OCI-LY7 (cell line): ENCODE measurements around the gene FN3K. TPM values are rescaled to one million over a fixed set of nuclear protein-coding genes. Genes with fewer than 3 reads are reported as not detected.

Source experiments
- Bru-seq: library from RNA; stranded (reverse); fragments of 400-500 nt; gene quantifications from one replicate; lab custom pipeline; 2021; lab: Mats Ljungman, UMichigan
- BruChase-seq, 2 experiments: library from RNA; stranded (reverse); fragments of 400-500 nt; gene quantifications; one replicate each; lab custom pipeline; 2021; lab: Mats Ljungman, UMichigan
- BruUV-seq: library from RNA; stranded (reverse); fragments of 400-500 nt; replicated peaks from 2 replicates; lab custom pipeline; 2021; lab: Mats Ljungman, UMichigan
- CTCF ChIA-PET: fragments of 300-600 bp; sonication (Branson Sonifier 250); formaldehyde crosslinking; loops from one replicate; lab custom pipeline; 2022; ENCODE audit warnings: antibody characterized with exemption; ENCODE audit not compliant: unreplicated experiment; lab: Charles Lee
- POLR2A ChIA-PET: fragments of 300-600 bp; sonication (Branson Sonifier 250); formaldehyde crosslinking; loops from one replicate; lab custom pipeline; 2022; ENCODE audit warnings: antibody characterized with exemption; lab: Charles Lee
- DNase-seq: peaks from one replicate; pipeline ENCODE4 v3.0.0-alpha.2; 2015; ENCODE audit warnings: low spot score
- H2AFZ ChIP-seq: fragments of 200-600 bp; sonication (generic), shearing (Covaris generic); 2 replicates; pipeline ENCODE4 v1.6.1; 2014; ENCODE audit warnings: mild to moderate bottlenecking, antibody characterized with exemption, low read length, moderate library complexity
- H3K27ac ChIP-seq: fragments of 200-600 bp; sonication (generic); 2 replicates; pipeline ENCODE4 v1.5.1; 2014; ENCODE audit warnings: mixed run types, low read depth, mild to moderate bottlenecking, moderate library complexity, low read length, inconsistent platforms; ENCODE audit not compliant: poor library complexity, severe bottlenecking
- H3K36me3 ChIP-seq: fragments of 200-600 bp; sonication (generic); 2 replicates; pipeline ENCODE4 v1.6.1; 2014; ENCODE audit warnings: mild to moderate bottlenecking, antibody characterized with exemption, low read length, moderate library complexity, mixed read lengths; ENCODE audit not compliant: insufficient read depth
- H3K4me1 ChIP-seq: fragments of 200-600 bp; sonication (generic); 2 replicates; pipeline ENCODE4 v1.5.1; 2014; ENCODE audit warnings: mild to moderate bottlenecking, low read length; ENCODE audit not compliant: insufficient read depth, poor library complexity, severe bottlenecking
- H3K4me2 ChIP-seq: fragments of 200-600 bp; sonication (generic); 2 replicates; pipeline ENCODE4 v1.6.1; 2014; ENCODE audit warnings: mild to moderate bottlenecking, low read length
- H3K4me3 ChIP-seq: fragments of 200-600 bp; sonication (generic); 2 replicates; pipeline ENCODE4 v1.5.1; 2014; ENCODE audit warnings: mild to moderate bottlenecking, low read depth, low read length; ENCODE audit not compliant: poor library complexity, severe bottlenecking
- H3K79me2 ChIP-seq: fragments of 200-600 bp; sonication (generic); 2 replicates; pipeline ENCODE4 v1.6.1; 2016; ENCODE audit warnings: low read depth, mild to moderate bottlenecking, low read length, moderate library complexity, mixed read lengths; ENCODE audit not compliant: insufficient read depth
- H3K9me2 ChIP-seq: fragments of 200-600 bp; sonication (generic); 2 replicates; pipeline ENCODE4 v1.6.1; 2016; ENCODE audit warnings: mild to moderate bottlenecking, low read length, mixed read lengths; ENCODE audit not compliant: insufficient read depth
- H3K9me3 ChIP-seq: fragments of 200-600 bp; sonication (generic); 2 replicates; pipeline ENCODE4 v1.6.1; 2014; ENCODE audit warnings: mild to moderate bottlenecking, mixed run types, low read length, mixed read lengths
- H4K20me1 ChIP-seq: fragments of 200-600 bp; sonication (generic); 2 replicates; pipeline ENCODE4 v1.6.1; 2014; ENCODE audit warnings: mild to moderate bottlenecking, antibody characterized with exemption, low read length, moderate library complexity, mixed read lengths; ENCODE audit not compliant: insufficient read depth
- EZH2phosphoT487 ChIP-seq: fragments of 200-600 bp; sonication (generic); IDR thresholded peaks from 2 replicates; pipeline ENCODE4 v1.6.1; 2018; ENCODE audit warnings: low read depth, borderline replicate concordance, mild to moderate bottlenecking, mixed run types, antibody characterized with exemption, low read length, moderate library complexity, mixed read lengths
- intact Hi-C: fragments of 100-400 bp; cut with micrococcal nuclease; formaldehyde crosslinking; loops from one replicate; pipeline ENCODE4 v1.10.0; 2022; ENCODE audit not compliant: unreplicated experiment
- long read RNA-seq: library from polyadenylated mRNA; stranded (forward); transcript quantifications from one replicate; pipeline ENCODE4 v2.0.0, GENCODE V29; 2022
- total RNA-seq, 2 experiments: library from RNA; depleted of rRNA in 1 of 2; stranded (reverse); fragments of >200 nt in 1 of 2; shearing (Covaris generic) in 1 of 2; gene quantifications; 2 replicates each; pipeline ENCODE4 v1.2.3, GENCODE V29; 2014 to 2022
- TF ChIP-seq, protein P1 (sequence below): fragments of 200-600 bp; sonication (generic); conservative IDR thresholded peaks from 2 replicates; pipeline ENCODE4 v1.5.1; 2014; ENCODE audit warnings: mild to moderate bottlenecking, antibody characterized with exemption, low read length, moderate library complexity, mixed read lengths

The FN3K gene
- total RNA-seq (2014; rRNA removed; shearing (Covaris generic)) (3.8 and 5.0 TPM in 2 replicates), total RNA-seq (2022) (31.2 and 32.3 TPM in 2 replicates), Bru-seq, nascent RNA (percentile 51 among the genes with signal in this experiment), BruChase-seq, experiment 1, labeled RNA remaining after a 6-hour chase (percentile 70 among the genes with signal in this experiment), BruChase-seq, experiment 2, labeled RNA remaining after a 2-hour chase (percentile 65 among the genes with signal in this experiment)
- long read RNA-seq, partial matches to known transcripts = 2 of 2 reads
- long read RNA-seq, other reads (novel, unspliced or antisense) = 0 of 2 reads

DNA sequence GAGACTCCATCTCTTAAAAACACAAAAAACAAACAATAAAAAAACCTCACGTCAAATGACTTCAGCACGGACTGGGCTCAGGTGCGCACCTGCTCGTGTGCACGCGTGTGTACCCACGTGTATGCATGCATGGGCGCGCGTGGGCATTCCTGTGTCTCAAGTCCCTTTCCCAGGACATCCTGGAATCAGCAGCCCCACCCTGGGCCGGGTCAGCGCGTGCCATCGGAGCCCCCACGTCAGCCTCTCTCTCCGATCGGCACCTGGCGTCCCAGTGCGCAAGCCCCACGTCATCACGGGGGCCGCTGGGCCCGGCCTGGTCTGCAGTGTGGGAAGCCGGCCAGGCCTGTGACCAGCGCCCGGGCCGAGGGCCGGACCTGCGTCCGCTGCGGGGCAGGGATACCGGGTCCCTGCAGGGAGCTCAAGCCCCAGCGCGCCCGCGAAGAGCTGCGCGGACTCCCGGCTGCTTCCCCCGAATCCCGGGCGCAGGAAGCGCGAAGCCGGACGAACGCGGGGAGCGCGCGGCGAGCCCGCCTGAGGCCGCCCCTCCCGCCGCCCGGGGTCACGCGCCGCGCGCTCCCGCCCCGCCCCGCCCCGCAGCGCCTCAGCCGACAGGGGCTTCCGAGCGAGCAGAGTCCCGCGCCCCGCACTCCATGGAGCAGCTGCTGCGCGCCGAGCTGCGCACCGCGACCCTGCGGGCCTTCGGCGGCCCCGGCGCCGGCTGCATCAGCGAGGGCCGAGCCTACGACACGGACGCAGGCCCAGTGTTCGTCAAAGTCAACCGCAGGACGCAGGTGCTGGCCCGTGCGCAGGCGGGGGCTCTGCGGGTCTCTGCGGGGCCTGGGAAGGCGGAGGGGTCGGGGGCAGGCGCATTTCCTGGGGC is at the start of gene FN3K:
FN3K (plus strand) TSS at position 629 of the 880 bp plus-strand sequence; CDS start at position 651, 22 bp downstream.
- no peak within 1 kb of the TSS for H3K27ac ChIP-seq
- peaks cover 71% of the 10 kb centered on the region for H3K36me3 ChIP-seq
- H2AFZ ChIP-seq = no peak within 1 kb of the TSS
- H3K9me3 ChIP-seq = peaks cover 19% of the 10 kb centered on the region
- TF ChIP-seq, protein P1, sequence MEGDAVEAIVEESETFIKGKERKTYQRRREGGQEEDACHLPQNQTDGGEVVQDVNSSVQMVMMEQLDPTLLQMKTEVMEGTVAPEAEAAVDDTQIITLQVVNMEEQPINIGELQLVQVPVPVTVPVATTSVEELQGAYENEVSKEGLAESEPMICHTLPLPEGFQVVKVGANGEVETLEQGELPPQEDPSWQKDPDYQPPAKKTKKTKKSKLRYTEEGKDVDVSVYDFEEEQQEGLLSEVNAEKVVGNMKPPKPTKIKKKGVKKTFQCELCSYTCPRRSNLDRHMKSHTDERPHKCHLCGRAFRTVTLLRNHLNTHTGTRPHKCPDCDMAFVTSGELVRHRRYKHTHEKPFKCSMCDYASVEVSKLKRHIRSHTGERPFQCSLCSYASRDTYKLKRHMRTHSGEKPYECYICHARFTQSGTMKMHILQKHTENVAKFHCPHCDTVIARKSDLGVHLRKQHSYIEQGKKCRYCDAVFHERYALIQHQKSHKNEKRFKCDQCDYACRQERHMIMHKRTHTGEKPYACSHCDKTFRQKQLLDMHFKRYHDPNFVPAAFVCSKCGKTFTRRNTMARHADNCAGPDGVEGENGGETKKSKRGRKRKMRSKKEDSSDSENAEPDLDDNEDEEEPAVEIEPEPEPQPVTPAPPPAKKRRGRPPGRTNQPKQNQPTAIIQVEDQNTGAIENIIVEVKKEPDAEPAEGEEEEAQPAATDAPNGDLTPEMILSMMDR = no peak
- no peak for TF ChIP-seq EZH2phosphoT487
- no peak for DNase-seq
- ChIA-PET POLR2A (interaction anchor here (0.8 kb wide), 1 partner anchor 14 kb away, joined by 5 read pairs; no protein-coding TSS in a partner anchor), CTCF (no interaction called here)
- H3K79me2 ChIP-seq = no peaks in the 10 kb centered on the region
- no TSS peak for BruUV-seq
- intact Hi-C loops = no loop called here
- H3K4me2 ChIP-seq = no peak within 1 kb of the TSS
- H4K20me1 ChIP-seq = no peaks in the 10 kb centered on the region
- H3K4me1 ChIP-seq = no peaks in the 10 kb centered on the region
- H3K4me3 ChIP-seq = no peak within 1 kb of the TSS
- no peaks in the 10 kb centered on the region for H3K9me2 ChIP-seq

DNA sequence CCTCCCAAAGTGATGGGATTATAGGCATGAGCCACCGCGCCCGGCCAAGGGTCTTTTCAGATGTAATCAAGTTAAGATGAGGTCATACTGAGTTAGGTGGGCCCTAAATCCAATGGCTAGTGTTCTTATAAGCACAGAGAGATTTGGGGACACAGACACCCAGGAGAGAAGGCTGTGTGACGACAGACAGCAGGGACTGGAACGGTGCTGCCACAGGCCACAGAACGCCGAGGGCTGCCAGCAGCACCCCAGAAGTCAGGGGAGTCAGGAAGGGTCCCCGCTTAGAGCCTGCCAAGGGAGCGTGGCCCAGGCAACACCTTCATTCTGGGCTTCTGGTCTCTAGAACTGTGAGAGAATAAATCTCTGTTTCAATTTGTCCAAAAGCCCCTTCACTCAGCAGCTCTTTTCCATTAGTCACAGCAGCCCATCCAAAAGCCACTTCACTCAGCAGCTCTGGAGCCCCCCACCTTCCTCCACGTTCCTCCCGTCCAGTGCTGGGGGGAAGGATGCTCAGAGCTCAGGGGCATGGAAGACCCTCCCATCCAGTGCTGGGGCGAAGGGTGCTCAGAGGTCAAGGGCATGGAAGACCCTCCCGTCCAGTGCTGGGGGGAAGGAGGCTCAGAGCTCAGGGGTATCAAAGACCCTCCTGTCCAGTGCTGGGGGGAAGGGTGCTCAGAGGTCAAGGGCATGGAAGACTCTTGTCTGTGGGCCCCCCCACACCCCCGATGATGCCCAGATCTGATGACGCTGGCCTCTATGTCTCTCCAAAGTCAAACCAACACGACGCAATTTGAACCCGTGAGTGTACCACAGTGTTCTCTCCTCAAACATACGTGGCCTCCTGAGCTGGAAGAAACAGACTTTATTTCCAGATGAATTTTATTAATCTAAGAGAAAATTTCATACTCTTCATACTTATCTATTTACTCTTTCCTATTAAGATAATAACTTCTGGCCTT is 48.8 kb upstream of the FN3K start:
- no peaks in the 10 kb centered on the region; the same call in 1 of the 2 replicates for H3K36me3 ChIP-seq
- no peak overlapping the region for H3K4me2 ChIP-seq
- H3K79me2 ChIP-seq = no peaks in the 10 kb centered on the region
- intact Hi-C loops = no loop called here
- POLR2A ChIA-PET = interaction anchor here (1.3 to 2.2 kb wide), 2 partner anchors 8 to 10 kb away, joined by 4 to 7 read pairs; no protein-coding TSS in a partner anchor
- H4K20me1 ChIP-seq = no peaks in the 10 kb centered on the region
- no peak overlapping the region for H3K4me3 ChIP-seq
- peaks cover 11% of the 10 kb centered on the region for H3K9me3 ChIP-seq
- no peaks in the 10 kb centered on the region for H3K9me2 ChIP-seq
- DNase-seq = no peak
- no peak overlapping the region for H3K27ac ChIP-seq
- no peak overlapping the region for H2AFZ ChIP-seq
- CTCF ChIA-PET = no interaction called here
- H3K4me1 ChIP-seq = peaks cover 4% of the 10 kb centered on the region
- TF ChIP-seq, protein P1 = no peak
- no peak for TF ChIP-seq EZH2phosphoT487
- BruUV-seq = no TSS peak
